Measurements from ENCODE around the gene DNAI2. TPM values are rescaled to one million over a fixed set of nuclear protein-coding genes. Genes with fewer than 3 reads are reported as not detected.

Gene DNAI2
- total RNA-seq, 4 donors from 2014 or later = not detected

DNA sequence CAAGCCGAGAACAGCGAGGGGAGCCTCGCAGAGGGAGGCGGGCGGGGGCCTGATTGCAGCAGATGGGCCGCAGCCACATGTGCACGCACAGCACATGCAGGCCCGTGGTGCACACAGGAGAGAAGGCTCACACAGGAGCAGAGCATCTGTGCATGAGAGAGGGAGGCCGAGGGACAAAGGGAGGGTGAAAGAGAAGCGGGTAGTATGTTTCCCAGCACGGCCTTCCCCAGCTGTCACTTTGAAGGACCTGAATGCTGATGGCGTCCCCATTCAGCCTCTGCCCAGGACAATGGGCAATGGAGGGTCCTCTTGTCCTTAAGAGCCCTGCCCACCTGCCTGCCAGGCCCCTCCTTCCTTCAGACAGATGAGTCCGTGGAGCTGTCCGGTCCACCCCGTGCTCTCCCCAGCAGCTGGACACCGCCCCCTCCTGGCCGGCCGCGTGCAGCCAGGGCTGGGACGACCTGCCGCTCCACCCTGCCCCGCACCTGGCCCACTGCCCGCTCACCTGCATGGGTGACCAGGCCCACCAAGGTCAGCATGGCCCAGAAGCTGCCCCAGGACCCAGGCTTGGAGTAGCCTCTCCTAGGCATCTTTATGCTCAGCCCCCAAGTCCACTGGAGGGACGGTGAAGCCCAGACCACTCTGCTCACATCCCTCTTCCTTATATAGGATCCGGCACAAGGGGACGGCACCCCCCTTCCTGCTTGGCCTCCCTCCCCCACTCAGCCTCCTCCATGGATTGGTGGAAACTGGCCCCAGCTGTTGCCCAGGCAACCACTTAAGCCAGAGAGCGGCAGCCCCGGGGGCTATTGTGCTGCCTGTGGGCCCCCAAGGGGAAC is 87.4 kb downstream of the DNAI2 start, which contains the start of gene BTBD17:
Gene BTBD17, minus strand, starts transcription at position 639 of the 839 bp plus-strand sequence. Its CDS starts 49 bp downstream, at position 590.
- H3K27ac ChIP-seq = no peak within 1 kb of the TSS
- 41% methylated on average over 18 of the region's 28 CpGs for WGBS
- no peaks in the 10 kb centered on the region for H3K9me3 ChIP-seq
- H3K4me3 ChIP-seq = no peak within 1 kb of the TSS
- H3K36me3 ChIP-seq = no peaks in the 10 kb centered on the region
- peaks cover 65% of the 10 kb centered on the region for H3K27me3 ChIP-seq
- TF ChIP-seq, protein P1, sequence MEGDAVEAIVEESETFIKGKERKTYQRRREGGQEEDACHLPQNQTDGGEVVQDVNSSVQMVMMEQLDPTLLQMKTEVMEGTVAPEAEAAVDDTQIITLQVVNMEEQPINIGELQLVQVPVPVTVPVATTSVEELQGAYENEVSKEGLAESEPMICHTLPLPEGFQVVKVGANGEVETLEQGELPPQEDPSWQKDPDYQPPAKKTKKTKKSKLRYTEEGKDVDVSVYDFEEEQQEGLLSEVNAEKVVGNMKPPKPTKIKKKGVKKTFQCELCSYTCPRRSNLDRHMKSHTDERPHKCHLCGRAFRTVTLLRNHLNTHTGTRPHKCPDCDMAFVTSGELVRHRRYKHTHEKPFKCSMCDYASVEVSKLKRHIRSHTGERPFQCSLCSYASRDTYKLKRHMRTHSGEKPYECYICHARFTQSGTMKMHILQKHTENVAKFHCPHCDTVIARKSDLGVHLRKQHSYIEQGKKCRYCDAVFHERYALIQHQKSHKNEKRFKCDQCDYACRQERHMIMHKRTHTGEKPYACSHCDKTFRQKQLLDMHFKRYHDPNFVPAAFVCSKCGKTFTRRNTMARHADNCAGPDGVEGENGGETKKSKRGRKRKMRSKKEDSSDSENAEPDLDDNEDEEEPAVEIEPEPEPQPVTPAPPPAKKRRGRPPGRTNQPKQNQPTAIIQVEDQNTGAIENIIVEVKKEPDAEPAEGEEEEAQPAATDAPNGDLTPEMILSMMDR (IDR thresholded peaks at IDR 0.05) = peak; percentile 22 to 59
- TF ChIP-seq POLR2AphosphoS5 (IDR thresholded peaks at IDR 0.05) = no peak
- no peak for DNase-seq (ENCODE audit: low spot score in 2 of 2)
- peaks cover 11% of the 10 kb centered on the region for H3K4me1 ChIP-seq

DNA sequence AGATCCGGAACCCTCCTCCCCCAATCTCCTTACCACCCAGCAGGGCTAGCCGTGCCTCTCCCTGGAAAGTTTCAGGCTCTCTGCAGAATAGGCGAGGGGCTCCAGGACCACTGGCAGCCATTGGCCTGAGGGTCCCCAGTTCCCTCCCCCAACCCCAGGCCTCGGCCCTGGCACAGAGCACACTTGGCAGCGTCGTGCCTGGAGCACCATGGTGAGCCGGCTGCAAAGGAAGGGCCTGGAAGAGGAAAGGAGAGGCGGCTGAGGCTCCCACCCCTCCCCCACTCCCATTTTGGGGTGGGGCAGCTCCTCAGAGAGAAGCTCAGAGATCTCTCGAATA is 88.0 kb downstream of the DNAI2 start:
- Histone ChIP-seq H3K36me3 (no peaks in the 10 kb centered on the region), H3K9me3 (no peaks in the 10 kb centered on the region), H3K27me3 (peaks cover 62% of the 10 kb centered on the region), H3K4me1 (peaks cover 5% of the 10 kb centered on the region), H3K4me3 (no peak overlapping the region), H3K27ac (no peak overlapping the region)
- WGBS = no CpG with 5 or more reads among the region's 9 CpGs
- DNase-seq (ENCODE audit: low spot score in 2 of 2) = no peak
- TF ChIP-seq, protein P1 (IDR thresholded peaks at IDR 0.05) = no peak
- no peak for TF ChIP-seq EP300 (IDR thresholded peaks at IDR 0.05)
- TF ChIP-seq POLR2A (IDR thresholded peaks at IDR 0.05) = no peak
- TF ChIP-seq POLR2AphosphoS5 (IDR thresholded peaks at IDR 0.05) = no peak

DNA sequence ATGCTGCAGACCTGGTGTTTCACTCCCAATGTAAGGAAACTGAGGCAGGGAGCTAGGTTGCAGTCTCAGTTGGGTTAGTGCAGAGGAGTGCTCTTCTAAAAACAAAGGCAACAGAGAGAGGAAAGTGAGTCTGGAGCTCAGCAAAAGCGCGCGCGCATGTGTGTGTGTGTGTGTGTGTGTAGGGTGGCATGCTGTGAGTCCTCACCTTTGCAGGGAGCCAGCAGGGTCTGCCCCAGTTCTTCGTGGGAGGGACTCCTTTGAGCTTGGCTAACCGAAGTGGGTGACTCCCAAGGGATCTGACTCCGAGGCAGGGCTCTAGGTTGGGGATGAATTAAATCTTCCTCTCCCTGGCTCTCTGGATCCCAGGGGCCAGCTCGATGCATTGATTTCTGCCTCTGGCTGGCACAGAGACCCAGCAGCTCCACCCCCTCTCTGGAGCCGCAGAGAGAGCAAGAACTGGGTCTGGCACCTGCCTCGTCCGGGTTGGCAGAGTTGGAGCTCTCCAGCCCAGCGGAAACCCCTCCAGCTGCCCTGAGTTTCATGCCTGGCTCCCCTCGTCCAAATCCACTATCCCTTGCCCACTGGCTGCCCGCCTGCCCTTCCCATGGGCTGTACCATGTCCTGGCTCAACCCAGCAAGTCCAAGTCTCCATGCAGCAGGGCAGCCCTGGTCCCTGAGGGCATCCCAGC is 88.9 kb downstream of the DNAI2 start:
- Histone ChIP-seq H3K27me3 (peaks cover 56% of the 10 kb centered on the region), H3K9me3 (no peaks in the 10 kb centered on the region), H3K27ac (no peak overlapping the region), H3K36me3 (no peaks in the 10 kb centered on the region), H3K4me1 (no peaks in the 10 kb centered on the region), H3K4me3 (no peak overlapping the region)
- no peak for TF ChIP-seq POLR2AphosphoS5 (IDR thresholded peaks at IDR 0.05)
- no peak for TF ChIP-seq POLR2A (IDR thresholded peaks at IDR 0.05)
- TF ChIP-seq, protein P1 (IDR thresholded peaks at IDR 0.05) = no peak
- TF ChIP-seq EP300 (IDR thresholded peaks at IDR 0.05) = no peak
- WGBS = 52% methylated on average over 12 of the region's 14 CpGs
- no peak for DNase-seq (ENCODE audit: low spot score in 2 of 2)

Other genes starting within 250 kb of the DNAI2 start
- gene RPL38, start 70.6 kb upstream of the DNAI2 start, total RNA-seq = 1,000 to 10,000 TPM in 1 of 4 donors, 100 to 1,000 TPM in 3; 565 to 1,273 (median 679) TPM
- gene TTYH2, start 60.7 kb upstream of the DNAI2 start, total RNA-seq = 10 to 100 TPM in 1 of 4 donors, 1 to 10 TPM in 3; 5.7 to 12.0 (median 8.2) TPM
- gene KIF19, start 52.0 kb downstream of the DNAI2 start, total RNA-seq = 1 to 10 TPM in 2 of 4 donors, under 1 TPM in 2; 0.34 to 1.3 (median 1.0) TPM
- gene BTBD17, start 87.6 kb downstream of the DNAI2 start, total RNA-seq = not detected
- not detected for gene GPR142, start 93.3 kb downstream of the DNAI2 start, total RNA-seq
- 100 to 1,000 TPM in 1 of 4 donors, 10 to 100 TPM in 3; 72.0 to 106 (median 91.5) TPM for gene GPRC5C, start 157.9 kb downstream of the DNAI2 start, total RNA-seq
- gene CD300A, start 192.4 kb downstream of the DNAI2 start, total RNA-seq = 1 to 10 TPM; 1.4 to 6.3 (median 2.9) TPM